HepG2 (cell line): ENCODE results near the gene FRS2. TPM values are rescaled to one million over a fixed set of nuclear protein-coding genes. Genes with fewer than 3 reads are reported as not detected.

Experiments used
- CENPT ChIP-seq: sonication (generic); formaldehyde crosslinking; IDR thresholded peaks from 2 replicates; pipeline ENCODE4 v1.8.0; 2022; ENCODE audit warnings: low read depth, mild to moderate bottlenecking, moderate library complexity, missing genetic modification reagents
- FOXO1 ChIP-seq: sonication (generic); formaldehyde crosslinking; IDR thresholded peaks from 2 replicates; pipeline ENCODE4 v1.4.0; 2020; ENCODE audit warnings: missing genetic modification reagents
- HOXD1 ChIP-seq: sonication (generic); formaldehyde crosslinking; IDR thresholded peaks from 2 replicates; pipeline ENCODE4 v1.5.0; 2020; ENCODE audit warnings: missing genetic modification reagents
- MYC ChIP-seq: sonication (generic); formaldehyde crosslinking; IDR thresholded peaks from 2 replicates; pipeline ENCODE4 v1.9.0; 2021; ENCODE audit warnings: missing genetic modification reagents, borderline replicate concordance
- ZNF10 ChIP-seq: sonication (generic); formaldehyde crosslinking; IDR thresholded peaks from 2 replicates; pipeline ENCODE4 v1.4.0; 2020; ENCODE audit warnings: mild to moderate bottlenecking, low read depth, missing genetic modification reagents, borderline replicate concordance
- ZNF121 ChIP-seq: sonication (generic); formaldehyde crosslinking; IDR thresholded peaks from 2 replicates; pipeline ENCODE4 v1.5.0; 2020; ENCODE audit warnings: mild to moderate bottlenecking, missing genetic modification reagents
- ZNF230 ChIP-seq: sonication (generic); formaldehyde crosslinking; IDR thresholded peaks from 2 replicates; pipeline ENCODE4 v1.4.0; 2020; ENCODE audit warnings: mild to moderate bottlenecking, missing genetic modification reagents
- ZNF547 ChIP-seq: sonication (generic); formaldehyde crosslinking; IDR thresholded peaks from 2 replicates; pipeline ENCODE4 v1.5.1; 2020; ENCODE audit warnings: mild to moderate bottlenecking, missing genetic modification reagents
- ZNF607 ChIP-seq: sonication (generic); formaldehyde crosslinking; IDR thresholded peaks from 2 replicates; pipeline ENCODE4 v1.5.1; 2020; ENCODE audit warnings: missing genetic modification reagents, mild to moderate bottlenecking, borderline replicate concordance
- ZNF652 ChIP-seq: IDR thresholded peaks from 2 replicates; pipeline ENCODE4 v1.6.1; 2016; ENCODE audit warnings: low read depth, borderline replicate concordance
- ZSCAN21 ChIP-seq: sonication (generic); formaldehyde crosslinking; IDR thresholded peaks from 2 replicates; pipeline ENCODE4 v1.8.0; 2022; ENCODE audit warnings: mild to moderate bottlenecking, missing genetic modification reagents, moderate library complexity, borderline replicate concordance
- polyA plus RNA-seq, 8 experiments: library from polyadenylated mRNA; depleted of rRNA in 3 of 8; stranded (reverse) in 7 of 8; unstranded in 1 of 8; fragments of >200 nt; fragmentation: Illumina TruSeq in 4 of 8; extraction: Trizol in 4 of 8; gene quantifications; 2 replicates each; pipeline versions ENCODE4 v1.2.1 to v1.2.3, GENCODE V29; 2011 to 2016; ENCODE audit warnings: low read depth in 4 of 8, missing spikeins in 1 of 8, mixed read lengths in 1 of 8; ENCODE audit not compliant: insufficient read depth in 1 of 8
- total RNA-seq, 5 experiments: library from RNA; depleted of rRNA; stranded (reverse); fragments of >200 nt; fragmentation: Illumina TruSeq; extraction: Trizol; gene quantifications; 2 replicates each; pipeline ENCODE4 v1.2.3, GENCODE V29; 2016; ENCODE audit warnings: low read depth in 1 of 5
- TF ChIP-seq, protein P1 (sequence below): sonication (generic); formaldehyde crosslinking; IDR thresholded peaks from one replicate; pipeline ENCODE4 v1.5.1; 2020; ENCODE audit warnings: mild to moderate bottlenecking, missing genetic modification reagents; ENCODE audit errors: not compliant biosample characterization
- TF ChIP-seq, protein P2 (sequence below): sonication (generic); formaldehyde crosslinking; IDR thresholded peaks from 2 replicates; pipeline ENCODE4 v1.8.0; 2022; ENCODE audit warnings: mild to moderate bottlenecking, missing genetic modification reagents; ENCODE audit not compliant: insufficient replicate concordance
- TF ChIP-seq, protein P3 (sequence below): sonication (generic); formaldehyde crosslinking; IDR thresholded peaks from 2 replicates; pipeline ENCODE4 v1.5.1; 2020; ENCODE audit warnings: mild to moderate bottlenecking, missing genetic modification reagents, moderate library complexity
- TF ChIP-seq, protein P4 (sequence below), 2 experiments: fragments of 450-650 bp in 1 of 2; sonication (generic) in 1 of 2; formaldehyde crosslinking; IDR thresholded peaks; 2 replicates each; pipeline versions ENCODE4 v1.5.0 to v1.8.0; 2020 to 2022; ENCODE audit warnings: mild to moderate bottlenecking in 1 of 2, missing genetic modification reagents in 1 of 2

FRS2 gene
- total and polyA plus RNA-seq, 2 of the 13 experiments (the other 11 are each of a cell fraction or from before 2014, with no cell fraction given) = 8.3 to 16.8 TPM

DNA sequence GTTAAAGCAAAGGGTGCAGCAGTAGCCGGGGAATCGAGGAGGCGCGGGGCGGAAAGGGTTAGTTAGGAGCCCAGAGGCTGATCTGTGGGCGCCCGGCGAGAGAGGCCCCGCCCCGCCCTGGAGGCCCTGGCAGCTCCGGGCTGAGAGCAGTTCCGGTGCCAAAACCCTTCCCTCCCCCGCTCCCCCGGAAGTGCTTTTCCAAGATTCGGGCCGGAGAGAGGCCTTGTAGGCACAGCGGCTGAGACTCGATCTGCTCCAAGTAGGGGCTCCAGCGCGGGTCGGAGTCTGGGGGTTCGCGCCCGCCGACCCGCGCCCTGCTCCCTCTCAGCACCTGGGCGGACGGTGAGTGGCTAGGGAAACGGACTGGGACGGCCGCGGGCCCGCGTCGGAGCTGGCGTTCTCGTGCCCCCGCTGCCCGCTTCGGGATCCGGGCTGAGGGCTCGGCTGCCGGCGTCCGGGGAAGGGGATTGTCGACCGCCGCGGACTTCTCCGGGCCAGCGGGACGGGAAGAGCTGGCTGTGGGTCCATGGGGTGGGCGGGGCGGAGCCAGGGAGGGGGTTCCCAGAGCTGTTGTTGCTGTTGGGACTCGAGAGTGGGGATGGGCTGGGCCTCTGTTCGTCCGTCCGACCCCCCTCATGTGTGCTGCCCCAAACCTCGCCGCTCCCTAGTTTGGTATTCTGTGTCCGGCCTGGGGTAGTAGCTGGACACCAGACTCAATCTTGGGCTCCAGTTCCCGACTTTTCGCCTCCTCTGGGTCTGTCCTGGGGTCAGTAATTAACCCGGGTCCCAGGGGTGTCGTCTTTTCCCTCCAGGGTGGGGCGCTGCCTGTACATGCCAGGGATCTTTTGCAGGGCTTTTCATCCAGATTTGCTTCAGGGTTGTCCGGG, at the start of gene FRS2 (continued):
- TF ChIP-seq, protein P1, sequence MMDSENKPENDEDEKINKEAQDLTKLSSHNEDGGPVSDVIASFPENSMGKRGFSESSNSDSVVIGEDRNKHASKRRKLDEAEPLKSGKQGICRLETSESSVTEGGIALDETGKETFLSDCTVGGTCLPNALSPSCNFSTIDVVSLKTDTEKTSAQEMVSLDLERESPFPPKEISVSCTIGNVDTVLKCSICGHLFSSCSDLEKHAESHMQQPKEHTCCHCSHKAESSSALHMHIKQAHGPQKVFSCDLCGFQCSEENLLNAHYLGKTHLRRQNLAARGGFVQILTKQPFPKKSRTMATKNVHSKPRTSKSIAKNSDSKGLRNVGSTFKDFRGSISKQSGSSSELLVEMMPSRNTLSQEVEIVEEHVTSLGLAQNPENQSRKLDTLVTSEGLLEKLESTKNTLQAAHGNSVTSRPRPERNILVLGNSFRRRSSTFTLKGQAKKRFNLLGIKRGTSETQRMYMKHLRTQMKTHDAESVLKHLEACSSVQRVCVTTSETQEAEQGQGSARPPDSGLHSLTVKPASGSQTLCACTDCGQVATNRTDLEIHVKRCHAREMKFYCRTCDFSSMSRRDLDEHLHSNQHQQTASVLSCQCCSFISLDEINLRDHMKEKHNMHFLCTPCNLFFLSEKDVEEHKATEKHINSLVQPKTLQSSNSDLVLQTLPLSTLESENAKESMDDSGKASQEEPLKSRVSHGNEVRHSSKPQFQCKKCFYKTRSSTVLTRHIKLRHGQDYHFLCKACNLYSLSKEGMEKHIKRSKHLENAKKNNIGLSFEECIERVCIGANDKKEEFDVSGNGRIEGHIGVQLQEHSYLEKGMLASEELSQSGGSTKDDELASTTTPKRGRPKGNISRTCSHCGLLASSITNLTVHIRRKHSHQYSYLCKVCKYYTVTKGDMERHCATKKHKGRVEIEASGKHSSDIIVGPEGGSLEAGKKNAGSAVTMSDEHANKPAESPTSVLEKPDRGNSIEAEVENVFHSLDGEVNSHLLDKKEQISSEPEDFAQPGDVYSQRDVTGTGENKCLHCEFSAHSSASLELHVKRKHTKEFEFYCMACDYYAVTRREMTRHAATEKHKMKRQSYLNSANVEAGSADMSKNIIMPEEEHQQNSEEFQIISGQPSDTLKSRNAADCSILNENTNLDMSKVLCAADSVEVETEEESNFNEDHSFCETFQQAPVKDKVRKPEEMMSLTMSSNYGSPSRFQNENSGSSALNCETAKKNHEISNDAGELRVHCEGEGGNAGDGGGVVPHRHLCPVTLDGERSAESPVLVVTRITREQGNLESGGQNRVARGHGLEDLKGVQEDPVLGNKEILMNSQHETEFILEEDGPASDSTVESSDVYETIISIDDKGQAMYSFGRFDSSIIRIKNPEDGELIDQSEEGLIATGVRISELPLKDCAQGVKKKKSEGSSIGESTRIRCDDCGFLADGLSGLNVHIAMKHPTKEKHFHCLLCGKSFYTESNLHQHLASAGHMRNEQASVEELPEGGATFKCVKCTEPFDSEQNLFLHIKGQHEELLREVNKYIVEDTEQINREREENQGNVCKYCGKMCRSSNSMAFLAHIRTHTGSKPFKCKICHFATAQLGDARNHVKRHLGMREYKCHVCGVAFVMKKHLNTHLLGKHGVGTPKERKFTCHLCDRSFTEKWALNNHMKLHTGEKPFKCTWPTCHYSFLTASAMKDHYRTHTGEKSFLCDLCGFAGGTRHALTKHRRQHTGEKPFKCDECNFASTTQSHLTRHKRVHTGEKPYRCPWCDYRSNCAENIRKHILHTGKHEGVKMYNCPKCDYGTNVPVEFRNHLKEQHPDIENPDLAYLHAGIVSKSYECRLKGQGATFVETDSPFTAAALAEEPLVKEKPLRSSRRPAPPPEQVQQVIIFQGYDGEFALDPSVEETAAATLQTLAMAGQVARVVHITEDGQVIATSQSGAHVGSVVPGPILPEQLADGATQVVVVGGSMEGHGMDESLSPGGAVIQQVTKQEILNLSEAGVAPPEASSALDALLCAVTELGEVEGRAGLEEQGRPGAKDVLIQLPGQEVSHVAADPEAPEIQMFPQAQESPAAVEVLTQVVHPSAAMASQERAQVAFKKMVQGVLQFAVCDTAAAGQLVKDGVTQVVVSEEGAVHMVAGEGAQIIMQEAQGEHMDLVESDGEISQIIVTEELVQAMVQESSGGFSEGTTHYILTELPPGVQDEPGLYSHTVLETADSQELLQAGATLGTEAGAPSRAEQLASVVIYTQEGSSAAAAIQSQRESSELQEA (CRISPR knock-in tag) = no peak
- TF ChIP-seq ZNF230 = peak; percentile 76; the same call in 1 of the 2 replicates
- TF ChIP-seq CENPT (CRISPR knock-in tag) = no peak
- TF ChIP-seq FOXO1 (CRISPR knock-in tag) = no peak
- TF ChIP-seq ZNF547 (CRISPR knock-in tag) = 0 out of 2 replicates have a peak, but pooled peaks have one; percentile 59
- no peak for TF ChIP-seq ZNF10 (CRISPR knock-in tag)
- TF ChIP-seq, protein P2, sequence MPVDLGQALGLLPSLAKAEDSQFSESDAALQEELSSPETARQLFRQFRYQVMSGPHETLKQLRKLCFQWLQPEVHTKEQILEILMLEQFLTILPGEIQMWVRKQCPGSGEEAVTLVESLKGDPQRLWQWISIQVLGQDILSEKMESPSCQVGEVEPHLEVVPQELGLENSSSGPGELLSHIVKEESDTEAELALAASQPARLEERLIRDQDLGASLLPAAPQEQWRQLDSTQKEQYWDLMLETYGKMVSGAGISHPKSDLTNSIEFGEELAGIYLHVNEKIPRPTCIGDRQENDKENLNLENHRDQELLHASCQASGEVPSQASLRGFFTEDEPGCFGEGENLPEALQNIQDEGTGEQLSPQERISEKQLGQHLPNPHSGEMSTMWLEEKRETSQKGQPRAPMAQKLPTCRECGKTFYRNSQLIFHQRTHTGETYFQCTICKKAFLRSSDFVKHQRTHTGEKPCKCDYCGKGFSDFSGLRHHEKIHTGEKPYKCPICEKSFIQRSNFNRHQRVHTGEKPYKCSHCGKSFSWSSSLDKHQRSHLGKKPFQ (CRISPR knock-in tag) = no peak
- no peak; the same call in 1 of the 2 replicates for TF ChIP-seq ZNF607 (CRISPR knock-in tag)
- TF ChIP-seq, protein P3, sequence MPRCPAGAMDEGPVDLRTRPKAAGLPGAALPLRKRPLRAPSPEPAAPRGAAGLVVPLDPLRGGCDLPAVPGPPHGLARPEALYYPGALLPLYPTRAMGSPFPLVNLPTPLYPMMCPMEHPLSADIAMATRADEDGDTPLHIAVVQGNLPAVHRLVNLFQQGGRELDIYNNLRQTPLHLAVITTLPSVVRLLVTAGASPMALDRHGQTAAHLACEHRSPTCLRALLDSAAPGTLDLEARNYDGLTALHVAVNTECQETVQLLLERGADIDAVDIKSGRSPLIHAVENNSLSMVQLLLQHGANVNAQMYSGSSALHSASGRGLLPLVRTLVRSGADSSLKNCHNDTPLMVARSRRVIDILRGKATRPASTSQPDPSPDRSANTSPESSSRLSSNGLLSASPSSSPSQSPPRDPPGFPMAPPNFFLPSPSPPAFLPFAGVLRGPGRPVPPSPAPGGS = peak; percentile 49; the same call in 1 of the 2 replicates
- no peak for TF ChIP-seq ZNF121
- TF ChIP-seq, protein P4, sequence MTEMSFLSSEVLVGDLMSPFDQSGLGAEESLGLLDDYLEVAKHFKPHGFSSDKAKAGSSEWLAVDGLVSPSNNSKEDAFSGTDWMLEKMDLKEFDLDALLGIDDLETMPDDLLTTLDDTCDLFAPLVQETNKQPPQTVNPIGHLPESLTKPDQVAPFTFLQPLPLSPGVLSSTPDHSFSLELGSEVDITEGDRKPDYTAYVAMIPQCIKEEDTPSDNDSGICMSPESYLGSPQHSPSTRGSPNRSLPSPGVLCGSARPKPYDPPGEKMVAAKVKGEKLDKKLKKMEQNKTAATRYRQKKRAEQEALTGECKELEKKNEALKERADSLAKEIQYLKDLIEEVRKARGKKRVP (CRISPR knock-in tag; IDR thresholded peaks at IDR 0.05) = peak in 1 of 2 experiments; percentile 45; a peak in 1 of 4 replicates
- peak; percentile 50; the same call in 1 of the 2 replicates for TF ChIP-seq MYC (CRISPR knock-in tag)
- peak; percentile 99 for TF ChIP-seq ZNF652
- no peak for TF ChIP-seq HOXD1 (CRISPR knock-in tag)
- TF ChIP-seq ZSCAN21 (CRISPR knock-in tag) = no peak
